H1 (cell line): ENCODE data around the gene PML. TPM values are rescaled to one million over a fixed set of nuclear protein-coding genes. Genes with fewer than 3 reads are reported as not detected.

Source experiments
- CTCF ChIA-PET: fragments of 300-600 bp; sonication (Branson Sonifier 250); formaldehyde crosslinking; loops from one replicate; lab custom pipeline; 2021; ENCODE audit not compliant: partially characterized antibody; lab: Charles Lee
- POLR2A ChIA-PET: fragments of 300-600 bp; sonication (Branson Sonifier 250); formaldehyde crosslinking; loops from one replicate; lab custom pipeline; 2021; ENCODE audit warnings: inconsistent platforms; ENCODE audit not compliant: partially characterized antibody; lab: Charles Lee
- DNase-seq, 2 experiments: peaks; one replicate each; pipeline versions ENCODE4 v3.0.0 to v3.0.0-alpha.2; 2010 to 2022; ENCODE audit warnings: low spot score in 2 of 2, low read depth in 1 of 2, mixed read lengths in 1 of 2
- FAIRE-seq: peaks from 2 replicates; lab custom pipeline; 2011; peaks lifted over from hg19 to GRCh38; lab: Jason Lieb, UNC
- H2AFZ ChIP-seq: 2 replicates; pipeline ENCODE4 v1.8.1; 2012; ENCODE audit warnings: low read length, inconsistent platforms
- H2AK5ac ChIP-seq: 2 replicates; pipeline ENCODE4 v1.6.1; 2013; ENCODE audit warnings: low read depth, low read length
- H2BK120ac ChIP-seq: replicated peaks from 2 replicates; pipeline ENCODE3; 2013; ENCODE audit warnings: low read depth, low read length, inconsistent platforms
- H2BK12ac ChIP-seq: 2 replicates; pipeline ENCODE4 v1.6.1; 2013; ENCODE audit warnings: low read depth, low read length
- H2BK15ac ChIP-seq: 2 replicates; pipeline ENCODE4 v1.6.1; 2013; ENCODE audit warnings: low read length
- H2BK20ac ChIP-seq: 2 replicates; pipeline ENCODE4 v1.6.1; 2013; ENCODE audit warnings: low read length
- H2BK5ac ChIP-seq: 2 replicates; pipeline ENCODE4 v1.6.1; 2013; ENCODE audit warnings: low read depth, low read length
- H3K14ac ChIP-seq: 2 replicates; pipeline ENCODE4 v1.6.1; 2013; ENCODE audit warnings: inconsistent platforms; ENCODE audit not compliant: insufficient read length
- H3K18ac ChIP-seq: 2 replicates; pipeline ENCODE4 v1.6.1; 2013; ENCODE audit warnings: low read length; ENCODE audit errors: extremely low read depth
- H3K23ac ChIP-seq: 2 replicates; pipeline ENCODE4 v1.6.1; 2013; ENCODE audit warnings: inconsistent platforms; ENCODE audit not compliant: insufficient read length
- H3K23me2 ChIP-seq: 2 replicates; pipeline ENCODE4 v1.6.1; 2013; ENCODE audit warnings: low read depth, low read length
- H3K27ac ChIP-seq: 2 replicates; pipeline ENCODE4 v1.6.1; 2011; ENCODE audit warnings: low read depth, low read length, inconsistent platforms
- H3K27me3 ChIP-seq, 4 experiments: replicated peaks in 1 of 4; 1 replicate in 1 of 4; 2 replicates in 3 of 4; pipeline versions ENCODE4 v1.6.1 to v1.8.1; 2011 to 2013; ENCODE audit warnings: low read length in 3 of 4, mild to moderate bottlenecking in 3 of 4, inconsistent platforms in 2 of 4, mixed read lengths in 2 of 4, moderate library complexity in 1 of 4; ENCODE audit not compliant: control insufficient read depth in 3 of 4, insufficient read depth in 3 of 4; ENCODE audit errors: extremely low read depth in 1 of 4
- H3K36me3 ChIP-seq, 4 experiments: 2 replicates each; pipeline versions ENCODE4 v1.6.1 to v1.8.1; 2011 to 2013; ENCODE audit warnings: mild to moderate bottlenecking in 4 of 4, low read length in 3 of 4, moderate library complexity in 2 of 4, control low read depth in 1 of 4, inconsistent platforms in 1 of 4; ENCODE audit not compliant: insufficient read depth in 4 of 4, control insufficient read depth in 2 of 4
- H3K4ac ChIP-seq: replicated peaks from 2 replicates; pipeline ENCODE3; 2013; ENCODE audit warnings: low read length, low read depth, mixed read lengths, inconsistent platforms; ENCODE audit not compliant: insufficient read length
- H3K4me1 ChIP-seq, 4 experiments: replicated peaks in 1 of 4; 1 replicate in 1 of 4; 2 replicates in 3 of 4; pipeline versions ENCODE4 v1.6.1 to v1.8.1; 2011 to 2013; ENCODE audit warnings: low read length in 3 of 4, inconsistent platforms in 2 of 4, mixed read lengths in 1 of 4; ENCODE audit not compliant: insufficient read depth in 4 of 4, control insufficient read depth in 3 of 4
- H3K4me2 ChIP-seq, 2 experiments: 2 replicates each; pipeline versions ENCODE4 v1.6.1 to v1.8.1; 2011 to 2013; ENCODE audit warnings: low read depth in 2 of 2, low read length in 2 of 2, control low read depth in 1 of 2, inconsistent platforms in 1 of 2, mild to moderate bottlenecking in 1 of 2; ENCODE audit not compliant: insufficient read depth in 1 of 2
- H3K4me3 ChIP-seq, 4 experiments: fragments of 200-600, 300-600 bp in 1 of 4; sonication (generic), shearing (Covaris generic), sonication (Bioruptor Twin) in 1 of 4; 2 replicates each; pipeline versions ENCODE4 v1.5.1 to v1.8.1; 2011 to 2016; ENCODE audit warnings: low read length in 4 of 4, low read depth in 3 of 4, control low read depth in 2 of 4, inconsistent platforms in 2 of 4, mild to moderate bottlenecking in 2 of 4, mixed read lengths in 1 of 4, moderate library complexity in 1 of 4; ENCODE audit not compliant: insufficient read depth in 2 of 4; ENCODE audit errors: extremely low read depth in 1 of 4
- H3K56ac ChIP-seq: replicated peaks from 2 replicates; pipeline ENCODE3; 2013; ENCODE audit warnings: low read depth, mild to moderate bottlenecking, mixed read lengths, low read length, inconsistent platforms; ENCODE audit not compliant: insufficient read length
- H3K79me1 ChIP-seq: 2 replicates; pipeline ENCODE4 v1.6.1; 2013; ENCODE audit warnings: low read depth, low read length, control low read depth
- H3K79me2 ChIP-seq, 2 experiments: 2 replicates each; pipeline versions ENCODE4 v1.6.1 to v1.8.1; 2012 to 2013; ENCODE audit warnings: low read length in 2 of 2, mild to moderate bottlenecking in 2 of 2, inconsistent platforms in 1 of 2; ENCODE audit not compliant: insufficient read depth in 2 of 2, control insufficient read depth in 1 of 2
- H3K9ac ChIP-seq, 4 experiments: replicated peaks in 1 of 4; 1 replicate in 1 of 4; 2 replicates in 3 of 4; pipeline versions ENCODE4 v1.6.1 to v1.8.1; 2011 to 2013; ENCODE audit warnings: low read depth in 3 of 4, low read length in 3 of 4, control low read depth in 2 of 4, mild to moderate bottlenecking in 2 of 4, moderate library complexity in 2 of 4, inconsistent platforms in 1 of 4; ENCODE audit errors: extremely low read depth in 1 of 4
- H3K9me3 ChIP-seq, 2 experiments: 2 replicates each; pipeline versions ENCODE4 v1.6.1 to v1.8.1; 2012 to 2013; ENCODE audit warnings: mild to moderate bottlenecking in 2 of 2, moderate library complexity in 2 of 2, control low read depth in 1 of 2, inconsistent platforms in 1 of 2, low read depth in 1 of 2, low read length in 1 of 2, mixed read lengths in 1 of 2; ENCODE audit not compliant: insufficient read depth in 2 of 2
- H4K20me1 ChIP-seq, 2 experiments: replicated peaks in 1 of 2; 2 replicates each; pipeline versions ENCODE3 to v1.8.1; 2011 to 2013; ENCODE audit warnings: inconsistent platforms in 2 of 2, low read length in 2 of 2, mild to moderate bottlenecking in 1 of 2; ENCODE audit not compliant: insufficient read depth in 2 of 2, control insufficient read depth in 1 of 2
- H4K5ac ChIP-seq: 2 replicates; pipeline ENCODE4 v1.6.1; 2013; ENCODE audit warnings: low read length, low read depth, mixed read lengths, inconsistent platforms; ENCODE audit not compliant: insufficient read length
- H4K8ac ChIP-seq: 2 replicates; pipeline ENCODE4 v1.8.0; 2013; ENCODE audit warnings: mild to moderate bottlenecking, moderate library complexity, low read length, inconsistent platforms; ENCODE audit not compliant: insufficient read depth; ENCODE audit errors: extremely low read depth
- H4K91ac ChIP-seq: replicated peaks from 2 replicates; pipeline ENCODE3; 2013; ENCODE audit warnings: low read length, mixed read lengths, inconsistent platforms; ENCODE audit not compliant: insufficient read length
- CTBP2 ChIP-seq: IDR thresholded peaks from 2 replicates; pipeline ENCODE4 v1.7.0; 2011; ENCODE audit warnings: borderline replicate concordance, mild to moderate bottlenecking, moderate library complexity, mixed read lengths, low read length; ENCODE audit not compliant: insufficient read depth, insufficient read length
- GTF2F1 ChIP-seq: IDR thresholded peaks from 2 replicates; pipeline ENCODE4 v1.6.1; 2012; ENCODE audit warnings: low read depth, low read length, improper control_type of control experiment, borderline replicate concordance
- NANOG ChIP-seq: IDR thresholded peaks from 2 replicates; pipeline ENCODE4 v1.6.1; 2011; ENCODE audit warnings: low read length, low read depth, mild to moderate bottlenecking, inconsistent platforms; ENCODE audit not compliant: insufficient read depth, poor library complexity, severe bottlenecking
- PHF8 ChIP-seq: fragments of 200-600 bp; sonication (generic); conservative IDR thresholded peaks from 2 replicates; pipeline ENCODE4 v1.7.1; 2012; ENCODE audit warnings: low read depth, mild to moderate bottlenecking, inconsistent platforms, low read length, moderate library complexity
- SAP30 ChIP-seq: fragments of 300-600 bp; sonication (generic); IDR thresholded peaks from 2 replicates; pipeline ENCODE4 v1.7.1; 2012; ENCODE audit warnings: low read length, moderate library complexity, mild to moderate bottlenecking, inconsistent platforms; ENCODE audit not compliant: insufficient read depth, insufficient replicate concordance
- TAF1 ChIP-seq: IDR thresholded peaks from 2 replicates; pipeline ENCODE4 v1.6.1; 2011; ENCODE audit warnings: mild to moderate bottlenecking, low read depth, low read length
- polyA plus RNA-seq, 7 experiments: library from polyadenylated mRNA; depleted of rRNA in 3 of 7; stranded (reverse) in 5 of 7; unstranded in 2 of 7; fragments of >200 nt in 5 of 7; fragments of 200-250 nt in 2 of 7; gene quantifications; 1 replicate in 5 of 7; 2 replicates in 1 of 7; 4 replicates in 1 of 7; pipeline versions ENCODE4 v1.2.1 to v1.2.3, GENCODE V29; 2011 to 2013; ENCODE audit warnings: missing spikeins in 2 of 7, mixed read lengths in 2 of 7
- total RNA-seq: library from RNA; stranded (reverse); fragmentation: NEBNext Ultra II Directional; extraction: Animal tissue kit (Norgen Biotek cat#: 25700); gene quantifications from 2 replicates; pipeline ENCODE4 v1.2.1, GENCODE V29; 2021

The PML gene
- total and polyA plus RNA-seq, 2 of the 8 experiments (the other 6 are each of a cell fraction or from before 2014, with no cell fraction given) = 14.9 to 30.3 TPM

DNA sequence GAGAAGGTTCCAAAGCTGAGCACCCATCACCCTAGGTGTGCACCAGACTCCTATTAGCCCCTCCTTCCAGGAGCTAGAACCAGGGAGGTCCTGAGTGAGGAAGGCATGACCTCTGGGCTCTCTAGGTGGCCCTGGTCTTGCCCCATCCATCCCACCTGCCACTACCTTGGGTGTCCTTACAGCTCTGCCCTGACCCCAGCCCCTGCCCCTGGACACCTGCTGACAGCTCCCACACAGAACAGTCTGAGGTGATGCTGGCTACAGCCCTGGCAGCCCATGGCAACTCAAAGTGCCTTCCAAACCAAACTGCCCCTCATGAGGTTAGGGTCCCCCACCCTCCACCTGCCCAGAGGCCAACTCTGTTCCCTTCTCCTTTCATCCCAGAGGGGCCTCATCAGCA is 50.7 kb downstream of the PML start:
- Histone ChIP-seq H3K36me3 (no peaks in the 10 kb centered on the region), H3K4me3 (no peak overlapping the region), H4K8ac (no peak overlapping the region), H2BK12ac (peak overlapping the region; percentile 23; the same call in 1 of the 2 replicates), H2BK15ac (no peak overlapping the region), H3K9ac (no peak overlapping the region), H3K27me3 (peaks cover 0 to 2% (median 0%) of the 10 kb centered on the region in 4 experiments; a peak in 1 of 7 replicates), H2BK5ac (no peak overlapping the region), H3K14ac (no peak overlapping the region), H2BK20ac (no peak overlapping the region), H3K4me2 (no peak overlapping the region), H3K23ac (no peak overlapping the region), H3K9me3 (no peaks in the 10 kb centered on the region), H3K79me1 (no peaks in the 10 kb centered on the region), H3K23me2 (no peaks in the 10 kb centered on the region), H3K18ac (no peak overlapping the region), H2BK120ac (no peak overlapping the region), H3K4me1 (peaks cover 0 to 5% (median 3%) of the 10 kb centered on the region in 4 experiments; a peak in 5 of 7 replicates), H4K20me1 (no peaks in the 10 kb centered on the region), H3K4ac (no peak overlapping the region), H3K56ac (no peak overlapping the region), H4K5ac (no peak overlapping the region), H4K91ac (no peak overlapping the region), H2AFZ (no peak overlapping the region), H2AK5ac (no peak overlapping the region), H3K79me2 (no peaks in the 10 kb centered on the region), H3K27ac (no peak overlapping the region)
- ChIA-PET POLR2A (no interaction called here), CTCF (interaction anchor here (1.0 to 10.4 kb wide), 14 partner anchors 9 to 315 kb away, joined by 3 to 125 read pairs (median 4); partner anchors contain the start of genes PML, STOML1 and TBC1D21)
- FAIRE-seq = no peak
- TF ChIP-seq SAP30 = no peak
- TF ChIP-seq TAF1 = no peak
- TF ChIP-seq GTF2F1 = no peak
- no peak for TF ChIP-seq PHF8
- no peak for TF ChIP-seq CTBP2
- TF ChIP-seq NANOG = no peak
- no peak for DNase-seq
